Measurements from ENCODE around the gene POLR2M.

The POLR2M gene

GRCh38 chr15:57740048-57740447, 33.5 kb downstream of the POLR2M start:
- TF ChIP-seq GATA2 (IDR thresholded peaks at IDR 0.05; ENCODE audit: low read depth, low read length) (no peak), GATA3 (IDR thresholded peaks at IDR 0.05; ENCODE audit: low read depth, low read length) (no peak)

- no peak for TF ChIP-seq GATA2 (IDR thresholded peaks at IDR 0.05; ENCODE audit: low read depth, low read length)
- no peak for TF ChIP-seq GATA3 (IDR thresholded peaks at IDR 0.05; ENCODE audit: low read depth, low read length)
Observed at GRCh38 chr15:57741089-57741488, 34.6 kb downstream of the POLR2M start.

GRCh38 chr15:57743424-57743823, 36.9 kb downstream of the POLR2M start:
- TF ChIP-seq GATA3 (IDR thresholded peaks at IDR 0.05; ENCODE audit: low read depth, low read length), result no peak
- TF ChIP-seq GATA2 (IDR thresholded peaks at IDR 0.05; ENCODE audit: low read depth, low read length), result no peak

- no peak for TF ChIP-seq GATA3 (IDR thresholded peaks at IDR 0.05; ENCODE audit: low read depth, low read length)
Observed at GRCh38 chr15:57746786-57747185, 40.3 kb downstream of the POLR2M start.

GRCh38 chr15:57747206-57747896, 40.8 kb downstream of the POLR2M start:
- TF ChIP-seq GATA3 (IDR thresholded peaks at IDR 0.05; ENCODE audit: low read depth, low read length), result no peak
- TF ChIP-seq GATA2 (IDR thresholded peaks at IDR 0.05; ENCODE audit: low read depth, low read length), result no peak

- TF ChIP-seq GATA2 (IDR thresholded peaks at IDR 0.05; ENCODE audit: low read depth, low read length), result no peak
- no peak for TF ChIP-seq GATA3 (IDR thresholded peaks at IDR 0.05; ENCODE audit: low read depth, low read length)
Observed at GRCh38 chr15:57751177-57751800, 44.8 kb downstream of the POLR2M start.

GRCh38 chr15:57752436-57752835, 45.9 kb downstream of the POLR2M start:
- TF ChIP-seq GATA3 (IDR thresholded peaks at IDR 0.05; ENCODE audit: low read depth, low read length), result no peak
- no peak for TF ChIP-seq GATA2 (IDR thresholded peaks at IDR 0.05; ENCODE audit: low read depth, low read length)

GRCh38 chr15:57752840-57753239, 46.3 kb downstream of the POLR2M start:
- TF ChIP-seq GATA3 (IDR thresholded peaks at IDR 0.05; ENCODE audit: low read depth, low read length), result no peak
- TF ChIP-seq GATA2 (IDR thresholded peaks at IDR 0.05; ENCODE audit: low read depth, low read length), result no peak

- TF ChIP-seq GATA2 (IDR thresholded peaks at IDR 0.05; ENCODE audit: low read depth, low read length) (no peak), GATA3 (IDR thresholded peaks at IDR 0.05; ENCODE audit: low read depth, low read length) (no peak)
Observed at GRCh38 chr15:57756466-57756865, 50.0 kb downstream of the POLR2M start.

GRCh38 chr15:57758560-57758959, 52.0 kb downstream of the POLR2M start:
- TF ChIP-seq GATA2 (IDR thresholded peaks at IDR 0.05; ENCODE audit: low read depth, low read length) (no peak), GATA3 (IDR thresholded peaks at IDR 0.05; ENCODE audit: low read depth, low read length) (no peak)

GRCh38 chr15:57761562-57761961, 55.0 kb downstream of the POLR2M start:
- TF ChIP-seq GATA3 (IDR thresholded peaks at IDR 0.05; ENCODE audit: low read depth, low read length), result no peak

GRCh38 chr15:57762302-57762701, 55.8 kb downstream of the POLR2M start:
- TF ChIP-seq GATA2 (IDR thresholded peaks at IDR 0.05; ENCODE audit: low read depth, low read length) (no peak), GATA3 (IDR thresholded peaks at IDR 0.05; ENCODE audit: low read depth, low read length) (no peak)

GRCh38 chr15:57763176-57763964, 56.9 kb downstream of the POLR2M start:
- TF ChIP-seq GATA2 (IDR thresholded peaks at IDR 0.05; ENCODE audit: low read depth, low read length) (no peak), GATA3 (IDR thresholded peaks at IDR 0.05; ENCODE audit: low read depth, low read length) (no peak)

Data from SH-SY5Y (cell line).